NOMO-1 (cell line): ENCODE measurements around the gene VPS52.
A peak's percentile ranks its signal among the peaks of the same experiment; 100 is the strongest.
"Not testable (repeated sequence)": the region's sequence is repeated elsewhere in the genome, so short reads cannot be mapped to it uniquely, and the experiment has no call there.

Source experiments
- DNase-seq, 2 experiments: peaks; one replicate each; lab custom pipeline; 2025; ENCODE audit not compliant: unreplicated experiment in 2 of 2; lab: John Stamatoyannopoulos, UW

Gene VPS52

GRCh38 chr6:33259032-33259431 lies 12.6 kb downstream of the VPS52 start:
- no peak for DNase-seq

- DNase-seq: no peak
Measured at GRCh38 chr6:33254591-33254990, 17.1 kb downstream of the VPS52 start.

- DNase-seq: no peak
Measured at GRCh38 chr6:33252759-33253158, 18.9 kb downstream of the VPS52 start.

GRCh38 chr6:33251395-33252012 lies 20.2 kb downstream of the VPS52 start:
- no peak for DNase-seq

- DNase-seq: no peak
Measured at GRCh38 chr6:33250731-33251130, 20.9 kb downstream of the VPS52 start.

- DNase-seq: no peak
Measured at GRCh38 chr6:33249732-33250630, 21.7 kb downstream of the VPS52 start.

GRCh38 chr6:33248932-33249731 lies 22.5 kb downstream of the VPS52 start:
- peak; percentile 100 for DNase-seq

- DNase-seq: peak in 1 of 2 experiments; percentile 70
Measured at GRCh38 chr6:33248643-33248931, 23.1 kb downstream of the VPS52 start.

- DNase-seq: peak; percentile 41 to 76
Measured at GRCh38 chr6:33247977-33248642, 23.6 kb downstream of the VPS52 start.

GRCh38 chr6:33243476-33243875 lies 28.2 kb downstream of the VPS52 start:
- no peak for DNase-seq

GRCh38 chr6:33241968-33242367 lies 29.7 kb downstream of the VPS52 start:
- DNase-seq: no peak

- DNase-seq: no peak
Measured at GRCh38 chr6:33237741-33238140, 33.9 kb downstream of the VPS52 start.

GRCh38 chr6:33236852-33237251 lies 34.8 kb downstream of the VPS52 start:
- DNase-seq: no peak

GRCh38 chr6:33236328-33236727 lies 35.3 kb downstream of the VPS52 start:
- no peak for DNase-seq

GRCh38 chr6:33235221-33235634 lies 36.4 kb downstream of the VPS52 start:
- no peak for DNase-seq

GRCh38 chr6:33226503-33227120 lies 45.1 kb downstream of the VPS52 start:
- DNase-seq: not testable (repeated sequence)

- DNase-seq: no peak
Measured at GRCh38 chr6:33217681-33218080, 54.0 kb downstream of the VPS52 start.

GRCh38 chr6:33217246-33217645 lies 54.4 kb downstream of the VPS52 start:
- no peak for DNase-seq

- no peak for DNase-seq
Measured at GRCh38 chr6:33216117-33216649, 55.5 kb downstream of the VPS52 start.
